ENCODE data around the gene ZBTB40.

ZBTB40 gene

GRCh38 chr1:22465015-22465565, 13.4 kb downstream of the ZBTB40 start (continued):
- TF ChIP-seq ZNF280D (tag by site-specific recombination; IDR thresholded peaks at IDR 0.05) (no peak), ZNF629 (tag by site-specific recombination; IDR thresholded peaks at IDR 0.05) (no peak)

- no peak overlapping the region for H3K4me3 ChIP-seq (ENCODE audit: low read depth, low read length)
- ChIA-PET POLR2A (no interaction called here), CTCF (no interaction called here)
- no peak for TF ChIP-seq ZNF791 (tag by site-specific recombination; IDR thresholded peaks at IDR 0.05)
- TF ChIP-seq ZNF76 (tag by site-specific recombination; IDR thresholded peaks at IDR 0.05; ENCODE audit: borderline replicate concordance, low read depth) = no peak
- no peak for TF ChIP-seq ZBTB1 (tag by site-specific recombination; IDR thresholded peaks at IDR 0.05)
- TF ChIP-seq ZNF561 (tag by site-specific recombination; IDR thresholded peaks at IDR 0.05; ENCODE audit: borderline replicate concordance) = no peak
- no peak for TF ChIP-seq ZNF214 (tag by site-specific recombination; IDR thresholded peaks at IDR 0.05; ENCODE audit: borderline replicate concordance)
- TF ChIP-seq ZNF10 (tag by site-specific recombination; IDR thresholded peaks at IDR 0.05) = no peak
- no peak for TF ChIP-seq ZNF704 (tag by site-specific recombination; IDR thresholded peaks at IDR 0.05)
- no peak for TF ChIP-seq ZNF692 (tag by site-specific recombination; IDR thresholded peaks at IDR 0.05)
- TF ChIP-seq ZNF501 (tag by site-specific recombination; IDR thresholded peaks at IDR 0.05) = no peak
- no peak for TF ChIP-seq ZNF843 (tag by site-specific recombination; IDR thresholded peaks at IDR 0.05)
- TF ChIP-seq ZNF362 (tag by site-specific recombination; IDR thresholded peaks at IDR 0.05) = no peak
- TF ChIP-seq, protein P1, sequence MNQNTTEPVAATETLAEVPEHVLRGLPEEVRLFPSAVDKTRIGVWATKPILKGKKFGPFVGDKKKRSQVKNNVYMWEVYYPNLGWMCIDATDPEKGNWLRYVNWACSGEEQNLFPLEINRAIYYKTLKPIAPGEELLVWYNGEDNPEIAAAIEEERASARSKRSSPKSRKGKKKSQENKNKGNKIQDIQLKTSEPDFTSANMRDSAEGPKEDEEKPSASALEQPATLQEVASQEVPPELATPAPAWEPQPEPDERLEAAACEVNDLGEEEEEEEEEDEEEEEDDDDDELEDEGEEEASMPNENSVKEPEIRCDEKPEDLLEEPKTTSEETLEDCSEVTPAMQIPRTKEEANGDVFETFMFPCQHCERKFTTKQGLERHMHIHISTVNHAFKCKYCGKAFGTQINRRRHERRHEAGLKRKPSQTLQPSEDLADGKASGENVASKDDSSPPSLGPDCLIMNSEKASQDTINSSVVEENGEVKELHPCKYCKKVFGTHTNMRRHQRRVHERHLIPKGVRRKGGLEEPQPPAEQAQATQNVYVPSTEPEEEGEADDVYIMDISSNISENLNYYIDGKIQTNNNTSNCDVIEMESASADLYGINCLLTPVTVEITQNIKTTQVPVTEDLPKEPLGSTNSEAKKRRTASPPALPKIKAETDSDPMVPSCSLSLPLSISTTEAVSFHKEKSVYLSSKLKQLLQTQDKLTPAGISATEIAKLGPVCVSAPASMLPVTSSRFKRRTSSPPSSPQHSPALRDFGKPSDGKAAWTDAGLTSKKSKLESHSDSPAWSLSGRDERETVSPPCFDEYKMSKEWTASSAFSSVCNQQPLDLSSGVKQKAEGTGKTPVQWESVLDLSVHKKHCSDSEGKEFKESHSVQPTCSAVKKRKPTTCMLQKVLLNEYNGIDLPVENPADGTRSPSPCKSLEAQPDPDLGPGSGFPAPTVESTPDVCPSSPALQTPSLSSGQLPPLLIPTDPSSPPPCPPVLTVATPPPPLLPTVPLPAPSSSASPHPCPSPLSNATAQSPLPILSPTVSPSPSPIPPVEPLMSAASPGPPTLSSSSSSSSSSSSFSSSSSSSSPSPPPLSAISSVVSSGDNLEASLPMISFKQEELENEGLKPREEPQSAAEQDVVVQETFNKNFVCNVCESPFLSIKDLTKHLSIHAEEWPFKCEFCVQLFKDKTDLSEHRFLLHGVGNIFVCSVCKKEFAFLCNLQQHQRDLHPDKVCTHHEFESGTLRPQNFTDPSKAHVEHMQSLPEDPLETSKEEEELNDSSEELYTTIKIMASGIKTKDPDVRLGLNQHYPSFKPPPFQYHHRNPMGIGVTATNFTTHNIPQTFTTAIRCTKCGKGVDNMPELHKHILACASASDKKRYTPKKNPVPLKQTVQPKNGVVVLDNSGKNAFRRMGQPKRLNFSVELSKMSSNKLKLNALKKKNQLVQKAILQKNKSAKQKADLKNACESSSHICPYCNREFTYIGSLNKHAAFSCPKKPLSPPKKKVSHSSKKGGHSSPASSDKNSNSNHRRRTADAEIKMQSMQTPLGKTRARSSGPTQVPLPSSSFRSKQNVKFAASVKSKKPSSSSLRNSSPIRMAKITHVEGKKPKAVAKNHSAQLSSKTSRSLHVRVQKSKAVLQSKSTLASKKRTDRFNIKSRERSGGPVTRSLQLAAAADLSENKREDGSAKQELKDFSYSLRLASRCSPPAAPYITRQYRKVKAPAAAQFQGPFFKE (tag by site-specific recombination; IDR thresholded peaks at IDR 0.05; ENCODE audit: borderline replicate concordance) = no peak
- TF ChIP-seq ZNF449 (tag by site-specific recombination; IDR thresholded peaks at IDR 0.05) = no peak
- H3K27ac ChIP-seq (ENCODE audit: extremely low read depth, low read depth, low read length) = no peak overlapping the region
- H3K9me3 ChIP-seq (ENCODE audit: control insufficient read depth, insufficient read depth, low read depth, low read length) = no peaks in the 10 kb centered on the region
- H3K36me3 ChIP-seq (ENCODE audit: control insufficient read depth in 2 of 2, insufficient read depth in 1 of 2, low read length in 2 of 2) = no peaks in the 10 kb centered on the region
- no peaks in the 10 kb centered on the region for H3K4me1 ChIP-seq (ENCODE audit: control insufficient read depth, insufficient read depth, low read length)
Measured at GRCh38 chr1:22465671-22466070, 14.0 kb downstream of the ZBTB40 start.
